H1 (cell line): ENCODE measurements around the gene KRAS. TPM values are rescaled to one million over a fixed set of nuclear protein-coding genes. Genes with fewer than 3 reads are reported as not detected.

Experiments used
- CHD7 ChIP-seq: fragments of 300-600 bp; sonication (generic); IDR thresholded peaks from 2 replicates; pipeline ENCODE4 v1.7.1; 2012; ENCODE audit warnings: low read length, moderate library complexity, mild to moderate bottlenecking, inconsistent platforms; ENCODE audit not compliant: insufficient replicate concordance
- KDM5A ChIP-seq: fragments of 200-600 bp; IDR thresholded peaks from 2 replicates; pipeline ENCODE4 v1.7.1; 2012; ENCODE audit warnings: mild to moderate bottlenecking, low read length, inconsistent platforms, mixed read lengths
- polyA plus RNA-seq, 7 experiments: library from polyadenylated mRNA; depleted of rRNA in 3 of 7; stranded (reverse) in 5 of 7; unstranded in 2 of 7; fragments of >200 nt in 5 of 7; fragments of 200-250 nt in 2 of 7; gene quantifications; 1 replicate in 5 of 7; 2 replicates in 1 of 7; 4 replicates in 1 of 7; pipeline versions ENCODE4 v1.2.1 to v1.2.3, GENCODE V29; 2011 to 2013; ENCODE audit warnings: missing spikeins in 2 of 7, mixed read lengths in 2 of 7
- total RNA-seq: library from RNA; stranded (reverse); fragmentation: NEBNext Ultra II Directional; extraction: Animal tissue kit (Norgen Biotek cat#: 25700); gene quantifications from 2 replicates; pipeline ENCODE4 v1.2.1, GENCODE V29; 2021
- TF ChIP-seq, protein P1 (sequence below): IDR thresholded peaks from 2 replicates; pipeline ENCODE4 v1.6.1; 2011; ENCODE audit warnings: low read length, improper control_type of control experiment

Gene KRAS
- total and polyA plus RNA-seq, 2 of the 8 experiments (the other 6 are each of a cell fraction or from before 2014, with no cell fraction given) = 24.8 to 64.6 TPM

GRCh38 chr12:25264862-25265261 lies 14.1 kb upstream of the KRAS start (continued):
- TF ChIP-seq CHD7 (no peak), KDM5A (no peak)
- TF ChIP-seq, protein P1, sequence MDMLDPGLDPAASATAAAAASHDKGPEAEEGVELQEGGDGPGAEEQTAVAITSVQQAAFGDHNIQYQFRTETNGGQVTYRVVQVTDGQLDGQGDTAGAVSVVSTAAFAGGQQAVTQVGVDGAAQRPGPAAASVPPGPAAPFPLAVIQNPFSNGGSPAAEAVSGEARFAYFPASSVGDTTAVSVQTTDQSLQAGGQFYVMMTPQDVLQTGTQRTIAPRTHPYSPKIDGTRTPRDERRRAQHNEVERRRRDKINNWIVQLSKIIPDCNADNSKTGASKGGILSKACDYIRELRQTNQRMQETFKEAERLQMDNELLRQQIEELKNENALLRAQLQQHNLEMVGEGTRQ = no peak
